ENCODE measurements around the gene AFF3. TPM values are rescaled to one million over a fixed set of nuclear protein-coding genes. Genes with fewer than 3 reads are reported as not detected.

The AFF3 gene
- total and polyA plus RNA-seq, 12 donors = 1.1 to 7.5 (median 3.9) TPM

- Histone ChIP-seq H3K4me1 (replicated peaks in 1 of 2) (no peaks in the 10 kb centered on the region), H3K27me3 (no peaks in the 10 kb centered on the region), H3K36me3 (replicated peaks in 1 of 2) (no peaks in the 10 kb centered on the region), H3K4me3 (no peak overlapping the region), H3K27ac (no peak overlapping the region), H3K9me3 (replicated peaks in 1 of 3) (no peaks in the 10 kb centered on the region)
- no peak for DNase-seq
- 69 to 88% (median 72%) methylated on average over 3 of the region's 3 CpGs for WGBS, 4 donors
- TF ChIP-seq POLR2A (IDR thresholded peaks at IDR 0.05) (no peak), CTCF (IDR thresholded peaks at IDR 0.05) (no peak)
- intact Hi-C loops (cut with DNase I) = no loop called here
Observed at GRCh38 chr2:99613980-99614379, 528.4 kb downstream of the AFF3 start.

- intact Hi-C loops (cut with DNase I) = no loop called here
- no peak for TF ChIP-seq CTCF (IDR thresholded peaks at IDR 0.05)
- TF ChIP-seq POLR2A (IDR thresholded peaks at IDR 0.05) = no peak
- H3K9me3 ChIP-seq (replicated peaks in 1 of 3) = no peaks in the 10 kb centered on the region
- no peak overlapping the region for H3K4me3 ChIP-seq
- WGBS, 4 donors = 89 to 93% (median 92%) methylated on average over 6 of the region's 6 CpGs
- no peak for DNase-seq
- H3K27me3 ChIP-seq = no peaks in the 10 kb centered on the region
- H3K36me3 ChIP-seq (replicated peaks in 1 of 2) = no peaks in the 10 kb centered on the region
- no peaks in the 10 kb centered on the region for H3K4me1 ChIP-seq (replicated peaks in 1 of 2)
- no peak overlapping the region for H3K27ac ChIP-seq
Observed at GRCh38 chr2:99611786-99612185, 530.6 kb downstream of the AFF3 start.

GRCh38 chr2:99611034-99611433 lies 531.4 kb downstream of the AFF3 start:
- no peaks in the 10 kb centered on the region for H3K36me3 ChIP-seq (replicated peaks in 1 of 2)
- no peaks in the 10 kb centered on the region for H3K4me1 ChIP-seq (replicated peaks in 1 of 2)
- H3K27ac ChIP-seq = no peak overlapping the region
- 72 to 86% (median 76%) methylated on average over 2 of the region's 2 CpGs for WGBS, 4 donors
- DNase-seq = no peak
- intact Hi-C loops (cut with DNase I) = no loop called here
- no peak for TF ChIP-seq CTCF (IDR thresholded peaks at IDR 0.05)
- TF ChIP-seq POLR2A (IDR thresholded peaks at IDR 0.05) = no peak
- no peaks in the 10 kb centered on the region for H3K9me3 ChIP-seq (replicated peaks in 1 of 3)
- no peaks in the 10 kb centered on the region for H3K27me3 ChIP-seq
- H3K4me3 ChIP-seq = no peak overlapping the region

GRCh38 chr2:99609851-99610381 lies 532.5 kb downstream of the AFF3 start:
- DNase-seq = no peak

More at GRCh38 chr2:99609851-99610381, 532.5 kb downstream of the AFF3 start:
- Histone ChIP-seq H3K36me3 (replicated peaks in 1 of 2) (no peaks in the 10 kb centered on the region), H3K27me3 (no peaks in the 10 kb centered on the region), H3K4me1 (replicated peaks in 1 of 2) (no peaks in the 10 kb centered on the region), H3K9me3 (replicated peaks in 1 of 3) (no peaks in the 10 kb centered on the region), H3K27ac (no peak overlapping the region), H3K4me3 (no peak overlapping the region)
- intact Hi-C loops (cut with DNase I) = no loop called here
- TF ChIP-seq CTCF (IDR thresholded peaks at IDR 0.05) (no peak), POLR2A (IDR thresholded peaks at IDR 0.05) (no peak)
- 77 to 82% (median 77%) methylated on average over 11 of the region's 11 CpGs for WGBS, 4 donors
